ENCODE results near the gene RASAL1.

DNA sequence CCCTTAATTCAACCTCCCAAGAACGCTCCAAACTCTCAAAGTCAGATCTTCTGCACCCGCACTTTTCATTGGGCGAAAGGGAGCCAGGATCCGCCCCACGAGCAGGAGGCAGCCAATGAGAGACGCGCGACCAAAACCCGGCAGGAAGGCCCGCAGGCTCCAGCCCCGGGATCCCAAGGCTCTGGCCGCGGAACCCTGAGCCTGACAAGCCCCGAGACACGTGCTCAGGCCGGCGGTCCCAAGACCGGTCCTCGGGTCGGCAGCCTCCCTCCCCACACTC lies 49.3 kb upstream of the RASAL1 start:
- TF ChIP-seq POLR2AphosphoS5 (IDR thresholded peaks at IDR 0.05) (peak in 1 of 3 donors; percentile 3), POLR2A (IDR thresholded peaks at IDR 0.05) (no peak)
- TF ChIP-seq, protein P1, sequence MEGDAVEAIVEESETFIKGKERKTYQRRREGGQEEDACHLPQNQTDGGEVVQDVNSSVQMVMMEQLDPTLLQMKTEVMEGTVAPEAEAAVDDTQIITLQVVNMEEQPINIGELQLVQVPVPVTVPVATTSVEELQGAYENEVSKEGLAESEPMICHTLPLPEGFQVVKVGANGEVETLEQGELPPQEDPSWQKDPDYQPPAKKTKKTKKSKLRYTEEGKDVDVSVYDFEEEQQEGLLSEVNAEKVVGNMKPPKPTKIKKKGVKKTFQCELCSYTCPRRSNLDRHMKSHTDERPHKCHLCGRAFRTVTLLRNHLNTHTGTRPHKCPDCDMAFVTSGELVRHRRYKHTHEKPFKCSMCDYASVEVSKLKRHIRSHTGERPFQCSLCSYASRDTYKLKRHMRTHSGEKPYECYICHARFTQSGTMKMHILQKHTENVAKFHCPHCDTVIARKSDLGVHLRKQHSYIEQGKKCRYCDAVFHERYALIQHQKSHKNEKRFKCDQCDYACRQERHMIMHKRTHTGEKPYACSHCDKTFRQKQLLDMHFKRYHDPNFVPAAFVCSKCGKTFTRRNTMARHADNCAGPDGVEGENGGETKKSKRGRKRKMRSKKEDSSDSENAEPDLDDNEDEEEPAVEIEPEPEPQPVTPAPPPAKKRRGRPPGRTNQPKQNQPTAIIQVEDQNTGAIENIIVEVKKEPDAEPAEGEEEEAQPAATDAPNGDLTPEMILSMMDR (IDR thresholded peaks at IDR 0.05), result no peak

All from stomach (tissue), 4 donors.